ENCODE measurements around the gene SCAPER.
"Not testable (repeated sequence)": the region's sequence is repeated elsewhere in the genome, so short reads cannot be mapped to it uniquely, and the experiment has no call there.

The SCAPER gene

GRCh38 chr15:76465728-76466127 lies 439.4 kb downstream of the SCAPER start:
- no peak for DNase-seq

GRCh38 chr15:76464247-76464646 lies 440.9 kb downstream of the SCAPER start:
- no peak for DNase-seq

GRCh38 chr15:76460871-76461270 lies 444.3 kb downstream of the SCAPER start:
- no peak for DNase-seq

GRCh38 chr15:76460347-76460746 lies 444.8 kb downstream of the SCAPER start:
- no peak for DNase-seq

- no peak for DNase-seq
Measured at GRCh38 chr15:76451540-76451939, 453.6 kb downstream of the SCAPER start.

GRCh38 chr15:76449455-76449854 lies 455.7 kb downstream of the SCAPER start:
- DNase-seq: no peak

GRCh38 chr15:76448755-76449154 lies 456.4 kb downstream of the SCAPER start:
- no peak for DNase-seq

- DNase-seq: no peak
Measured at GRCh38 chr15:76447728-76448441, 457.3 kb downstream of the SCAPER start.

GRCh38 chr15:76440441-76440840 lies 464.7 kb downstream of the SCAPER start:
- no peak for DNase-seq

GRCh38 chr15:76439542-76439941 lies 465.6 kb downstream of the SCAPER start:
- DNase-seq: no peak

GRCh38 chr15:76433798-76434400 lies 471.2 kb downstream of the SCAPER start:
- no peak for DNase-seq

- DNase-seq: not testable (repeated sequence)
Measured at GRCh38 chr15:76433036-76433435, 472.1 kb downstream of the SCAPER start.

GRCh38 chr15:76432604-76433003 lies 472.5 kb downstream of the SCAPER start:
- no peak for DNase-seq

GRCh38 chr15:76431971-76432370 lies 473.2 kb downstream of the SCAPER start:
- no peak for DNase-seq

- not testable (repeated sequence) for DNase-seq
Measured at GRCh38 chr15:76430711-76431110, 474.4 kb downstream of the SCAPER start.

- no peak for DNase-seq
Measured at GRCh38 chr15:76429661-76430060, 475.5 kb downstream of the SCAPER start.

GRCh38 chr15:76426941-76427340 lies 478.2 kb downstream of the SCAPER start:
- no peak for DNase-seq

- DNase-seq: no peak
Measured at GRCh38 chr15:76418352-76419140, 486.6 kb downstream of the SCAPER start.

GRCh38 chr15:76401285-76401684 lies 503.9 kb downstream of the SCAPER start:
- no peak for DNase-seq

- no peak for DNase-seq
Measured at GRCh38 chr15:76398317-76399104, 506.6 kb downstream of the SCAPER start.

- no peak for DNase-seq
Measured at GRCh38 chr15:76393614-76394013, 511.5 kb downstream of the SCAPER start.

GRCh38 chr15:76391847-76392246 lies 513.3 kb downstream of the SCAPER start:
- DNase-seq: no peak

GRCh38 chr15:76391309-76391708 lies 513.8 kb downstream of the SCAPER start:
- no peak for DNase-seq
